H9 (cell line): Measurements from ENCODE around the gene PLBD1. TPM values are rescaled to one million over a fixed set of nuclear protein-coding genes. Genes with fewer than 3 reads are reported as not detected.

Source experiments
- DNase-seq: peaks from one replicate; pipeline ENCODE4 v3.0.0-alpha.2; 2017
- H2AFZ ChIP-seq: one replicate; pipeline ENCODE4 v1.6.1; 2013; ENCODE audit warnings: mild to moderate bottlenecking, low read length, control low read depth, moderate library complexity
- H2AK5ac ChIP-seq: 2 replicates; pipeline ENCODE4 v1.6.1; 2013; ENCODE audit warnings: low read length, control low read depth, mixed read lengths; ENCODE audit not compliant: insufficient read length
- H2BK120ac ChIP-seq: one replicate; pipeline ENCODE4 v1.6.1; 2013; ENCODE audit warnings: low read depth, mild to moderate bottlenecking, low read length, control low read depth, inconsistent platforms; ENCODE audit not compliant: poor library complexity, severe bottlenecking
- H2BK12ac ChIP-seq: 2 replicates; pipeline ENCODE4 v1.6.1; 2013; ENCODE audit warnings: low read length, control low read depth, mixed read lengths, low read depth; ENCODE audit not compliant: insufficient read length
- H2BK15ac ChIP-seq: 2 replicates; pipeline ENCODE4 v1.6.1; 2013; ENCODE audit warnings: low read depth, low read length, control low read depth
- H2BK20ac ChIP-seq: one replicate; pipeline ENCODE4 v1.6.1; 2013; ENCODE audit warnings: low read depth, mild to moderate bottlenecking, low read length, control low read depth, inconsistent platforms; ENCODE audit not compliant: poor library complexity, severe bottlenecking
- H2BK5ac ChIP-seq: 2 replicates; pipeline ENCODE4 v1.6.1; 2013; ENCODE audit warnings: low read length, control low read depth, mixed read lengths; ENCODE audit not compliant: insufficient read length
- H3K14ac ChIP-seq: 2 replicates; pipeline ENCODE4 v1.6.1; 2013; ENCODE audit warnings: low read length, control low read depth; ENCODE audit not compliant: insufficient read depth
- H3K18ac ChIP-seq: 2 replicates; pipeline ENCODE4 v1.6.1; 2013; ENCODE audit warnings: low read depth, mild to moderate bottlenecking, mixed read lengths, low read length, control low read depth; ENCODE audit not compliant: insufficient read length
- H3K23ac ChIP-seq: 2 replicates; pipeline ENCODE4 v1.6.1; 2013; ENCODE audit warnings: low read length, control low read depth, mixed read lengths, low read depth; ENCODE audit not compliant: insufficient read length
- H3K23me2 ChIP-seq: 2 replicates; pipeline ENCODE4 v1.6.1; 2013; ENCODE audit warnings: low read depth, mild to moderate bottlenecking, mixed read lengths, low read length, control low read depth; ENCODE audit not compliant: insufficient read length, poor library complexity, severe bottlenecking
- H3K27ac ChIP-seq: 2 replicates; pipeline ENCODE4 v1.5.1; 2013; ENCODE audit warnings: low read length, control low read depth, mixed read lengths, low read depth; ENCODE audit not compliant: insufficient read length
- H3K27me3 ChIP-seq: 2 replicates; pipeline ENCODE4 v1.6.1; 2013; ENCODE audit warnings: low read length, control low read depth, inconsistent platforms; ENCODE audit not compliant: insufficient read depth
- H3K4ac ChIP-seq: 2 replicates; pipeline ENCODE4 v1.6.1; 2013; ENCODE audit warnings: low read depth, mild to moderate bottlenecking, control low read depth, inconsistent platforms, low read length, moderate library complexity
- H3K4me1 ChIP-seq: 2 replicates; pipeline ENCODE4 v1.6.1; 2013; ENCODE audit warnings: low read length, control low read depth, inconsistent platforms; ENCODE audit not compliant: insufficient read depth
- H3K4me2 ChIP-seq: 2 replicates; pipeline ENCODE4 v1.6.1; 2013; ENCODE audit warnings: low read length, control low read depth, mixed read lengths; ENCODE audit not compliant: insufficient read length, insufficient read depth
- H3K56ac ChIP-seq: 2 replicates; pipeline ENCODE4 v1.6.1; 2013; ENCODE audit warnings: low read depth, mild to moderate bottlenecking, mixed read lengths, low read length, control low read depth; ENCODE audit not compliant: insufficient read length
- H3K79me1 ChIP-seq: 2 replicates; pipeline ENCODE4 v1.6.1; 2013; ENCODE audit warnings: low read depth, mild to moderate bottlenecking, moderate library complexity, low read length, control low read depth, inconsistent platforms; ENCODE audit not compliant: insufficient read depth, poor library complexity, severe bottlenecking
- H3K79me2 ChIP-seq: 2 replicates; pipeline ENCODE4 v1.6.1; 2013; ENCODE audit warnings: low read length, control low read depth, inconsistent platforms; ENCODE audit not compliant: insufficient read depth
- H3K9ac ChIP-seq: 2 replicates; pipeline ENCODE4 v1.6.1; 2013; ENCODE audit warnings: low read length, control low read depth, mixed read lengths; ENCODE audit not compliant: insufficient read length; ENCODE audit errors: extremely low read depth
- H3K9me3 ChIP-seq: one replicate; pipeline ENCODE4 v1.6.1; 2013; ENCODE audit warnings: low read depth, low read length, inconsistent platforms; ENCODE audit not compliant: control insufficient read depth
- H3T11ph ChIP-seq: one replicate; pipeline ENCODE4 v1.6.1; 2013; ENCODE audit warnings: mild to moderate bottlenecking, low read length, control low read depth, inconsistent platforms
- H4K20me1 ChIP-seq: one replicate; pipeline ENCODE4 v1.6.1; 2013; ENCODE audit not compliant: control insufficient read depth, insufficient read length, insufficient read depth
- H4K5ac ChIP-seq: 2 replicates; pipeline ENCODE4 v1.6.1; 2013; ENCODE audit warnings: low read depth, mild to moderate bottlenecking, mixed read lengths, low read length, control low read depth; ENCODE audit not compliant: insufficient read length
- H4K8ac ChIP-seq: replicated peaks from 2 replicates; pipeline ENCODE4 v1.6.1; 2013; ENCODE audit warnings: low read length, control low read depth, mixed read lengths, low read depth; ENCODE audit not compliant: insufficient read length
- H4K91ac ChIP-seq: 2 replicates; pipeline ENCODE4 v1.6.1; 2013; ENCODE audit warnings: low read depth, mild to moderate bottlenecking, moderate library complexity, mixed read lengths, low read length, control low read depth; ENCODE audit not compliant: insufficient read length
- H3K27ac Mint-ChIP-seq, 3 experiments: 2 replicates in 2 of 3; 3 replicates in 1 of 3; pipeline ENCODE4 v1.8.0; 2020 to 2021; ENCODE audit warnings: mixed read lengths in 3 of 3, mild to moderate bottlenecking in 1 of 3, moderate library complexity in 1 of 3
- H3K27me3 Mint-ChIP-seq: 2 replicates; pipeline ENCODE4 v1.8.0; 2021; ENCODE audit warnings: low read depth, mild to moderate bottlenecking, moderate library complexity, mixed read lengths
- H3K36me3 Mint-ChIP-seq, 3 experiments: 2 replicates in 2 of 3; 3 replicates in 1 of 3; pipeline ENCODE4 v1.8.0; 2020 to 2021; ENCODE audit warnings: low read depth in 3 of 3, mixed read lengths in 3 of 3; ENCODE audit not compliant: insufficient read depth in 1 of 3
- H3K4me1 Mint-ChIP-seq, 2 experiments: 2 replicates each; pipeline ENCODE4 v1.8.0; 2020; ENCODE audit warnings: mixed read lengths in 2 of 2
- H3K4me3 Mint-ChIP-seq, 2 experiments: 2 replicates in 1 of 2; 3 replicates in 1 of 2; pipeline ENCODE4 v1.8.0; 2020 to 2021; ENCODE audit warnings: mild to moderate bottlenecking in 2 of 2, mixed read lengths in 2 of 2, moderate library complexity in 1 of 2
- H3K9me3 Mint-ChIP-seq, 2 experiments: 2 replicates in 1 of 2; 3 replicates in 1 of 2; pipeline ENCODE4 v1.8.0; 2020; ENCODE audit warnings: mild to moderate bottlenecking in 2 of 2, mixed read lengths in 2 of 2, moderate library complexity in 1 of 2
- CTCF ChIP-seq: fragments of 200-600 bp; sonication (generic); conservative IDR thresholded peaks from 3 replicates; pipeline ENCODE4 v1.8.0; 2021; ENCODE audit warnings: antibody characterized with exemption, mild to moderate bottlenecking
- WGBS: extraction: QIAGEN DNeasy Blood & Tissue Kit; methylation state at CpG from one replicate; pipeline ENCODE4 v1.1.7; 2013; ENCODE audit warnings: missing lambda C conversion rate, low lambda C conversion rate, mixed read lengths; ENCODE audit not compliant: insufficient read length; ENCODE audit errors: extremely low coverage; 5-methylcytosine and 5-hydroxymethylcytosine counted together
- total RNA-seq: library from RNA; stranded (reverse); gene quantifications from 2 replicates; pipeline ENCODE4 v1.2.1, GENCODE V29; 2021

Gene PLBD1
- total RNA-seq, 1 experiment from 2014 or later = 15.5 TPM

GRCh38 chr12:14597480-14597879 is 29.8 kb upstream of the PLBD1 start:
- Histone ChIP-seq H2BK120ac (no peak overlapping the region), H2BK20ac (no peak overlapping the region), H2BK15ac (no peak overlapping the region), H2AK5ac (no peak overlapping the region), H4K20me1 (no peaks in the 10 kb centered on the region), H2BK12ac (no peak overlapping the region), H2BK5ac (no peak overlapping the region), H3K27me3 (no peaks in the 10 kb centered on the region), H3K27ac (no peak overlapping the region), H3K56ac (no peak overlapping the region), H3K14ac (no peak overlapping the region), H3K23ac (no peak overlapping the region), H3K18ac (no peak overlapping the region), H3K4ac (no peak overlapping the region), H3K4me2 (no peak overlapping the region), H3K4me1 (no peaks in the 10 kb centered on the region), H3K9me3 (no peaks in the 10 kb centered on the region), H4K91ac (no peak overlapping the region), H3K79me2 (no peaks in the 10 kb centered on the region), H4K5ac (no peak overlapping the region), H3K9ac (no peak overlapping the region), H3K23me2 (no peaks in the 10 kb centered on the region), H2AFZ (no peak overlapping the region), H4K8ac (no peak overlapping the region), H3K79me1 (no peaks in the 10 kb centered on the region), H3T11ph (no peak overlapping the region)
- Mint-ChIP-seq H3K4me3 (no peak overlapping the region), H3K27me3 (peaks cover 5% of the 10 kb centered on the region; the same call in 1 of the 2 replicates), H3K9me3 (peaks cover 5 to 15% of the 10 kb centered on the region in 2 experiments; a peak in 4 of 5 replicates), H3K27ac (no peak overlapping the region), H3K36me3 (no peaks in the 10 kb centered on the region; a peak in 1 of 7 replicates), H3K4me1 (no peaks in the 10 kb centered on the region)
- no CpG with 5 or more reads among the region's 3 CpGs for WGBS
- DNase-seq = no peak
- TF ChIP-seq CTCF = no peak
